ENCODE data around the gene CDHR2.
A peak's percentile ranks its signal among the peaks of the same experiment; 100 is the strongest.
"Not testable (repeated sequence)": the region's sequence is repeated elsewhere in the genome, so short reads cannot be mapped to it uniquely, and the experiment has no call there.

Gene CDHR2

GRCh38 chr5:176541338-176542134 is 7.6 kb upstream of the CDHR2 start:
- peak; percentile 48 for DNase-seq

GRCh38 chr5:176542135-176542595 is 7.0 kb upstream of the CDHR2 start:
- peak; percentile 32 for DNase-seq

- DNase-seq = peak; percentile 18
These were observed 6.3 kb upstream of the CDHR2 start for GRCh38 chr5:176542596-176543427.

GRCh38 chr5:176543428-176544182 is 5.5 kb upstream of the CDHR2 start:
- DNase-seq = peak; percentile 49

- DNase-seq = no peak
These were observed 3.8 kb upstream of the CDHR2 start for GRCh38 chr5:176545388-176545736.

- DNase-seq = no peak
These were observed 3.2 kb upstream of the CDHR2 start for GRCh38 chr5:176545737-176546509.

- no peak for DNase-seq
These were observed 1.3 kb upstream of the CDHR2 start for GRCh38 chr5:176547802-176548201.

- DNase-seq = no peak
These were observed 729 bp downstream of the CDHR2 start for GRCh38 chr5:176549871-176550270.

- no peak for DNase-seq
These were observed 1.2 kb downstream of the CDHR2 start for GRCh38 chr5:176550275-176550831.

- not testable (repeated sequence) for DNase-seq
These were observed 1.8 kb downstream of the CDHR2 start for GRCh38 chr5:176550937-176551336.

GRCh38 chr5:176552332-176552869 is 3.3 kb downstream of the CDHR2 start:
- no peak for DNase-seq

- DNase-seq = no peak
These were observed 4.3 kb downstream of the CDHR2 start for GRCh38 chr5:176553260-176554085.

GRCh38 chr5:176557846-176558245 is 8.7 kb downstream of the CDHR2 start:
- DNase-seq = no peak

GRCh38 chr5:176559683-176560082 is 10.5 kb downstream of the CDHR2 start:
- DNase-seq = no peak

- DNase-seq = no peak
These were observed 11.2 kb downstream of the CDHR2 start for GRCh38 chr5:176560364-176560763.

- no peak for DNase-seq
These were observed 12.1 kb downstream of the CDHR2 start for GRCh38 chr5:176561259-176561658.

GRCh38 chr5:176562189-176562588 is 13.0 kb downstream of the CDHR2 start:
- DNase-seq = no peak

- DNase-seq = no peak
These were observed 14.9 kb downstream of the CDHR2 start for GRCh38 chr5:176564002-176564401.

- DNase-seq = no peak
These were observed 16.7 kb downstream of the CDHR2 start for GRCh38 chr5:176565760-176566288.

- DNase-seq = no peak
These were observed 19.5 kb downstream of the CDHR2 start for GRCh38 chr5:176568657-176569056.

GRCh38 chr5:176570044-176570443 is 20.9 kb downstream of the CDHR2 start:
- no peak for DNase-seq

Measured in effector CD8-positive, alpha-beta T cell (primary cell).